H1 (cell line): ENCODE results near the gene ADM5. TPM values are rescaled to one million over a fixed set of nuclear protein-coding genes. Genes with fewer than 3 reads are reported as not detected.
A peak's percentile ranks its signal among the peaks of the same experiment; 100 is the strongest.

ENCODE experiments used
- ASH2L ChIP-seq: fragments of 200-600, 300-600 bp; sonication (generic); IDR thresholded peaks from one replicate; pipeline ENCODE4 v1.7.1; 2017; ENCODE audit warnings: low read length
- BCL11A ChIP-seq, 2 experiments: IDR thresholded peaks; one replicate each; pipeline ENCODE4 v1.6.1; 2011; ENCODE audit warnings: low read depth in 2 of 2, low read length in 2 of 2, mild to moderate bottlenecking in 2 of 2
- CBX8 ChIP-seq: fragments of 300-800, 300-1000 bp; sonication (generic); IDR thresholded peaks from 2 replicates; pipeline ENCODE4 v1.7.1; 2016; ENCODE audit warnings: low read depth, low read length, borderline replicate concordance
- CEBPB ChIP-seq: IDR thresholded peaks from 2 replicates; pipeline ENCODE4 v1.6.1; 2012; ENCODE audit warnings: low read depth, low read length
- EGR1 ChIP-seq: IDR thresholded peaks from 2 replicates; pipeline ENCODE4 v1.6.1; 2011; ENCODE audit warnings: low read depth, low read length, borderline replicate concordance
- EP300 ChIP-seq, 2 experiments: IDR thresholded peaks; 1 replicate in 1 of 2; 2 replicates in 1 of 2; pipeline ENCODE4 v1.6.1; 2011 to 2012; ENCODE audit warnings: low read depth in 2 of 2, low read length in 2 of 2, mild to moderate bottlenecking in 2 of 2, borderline replicate concordance in 1 of 2, inconsistent platforms in 1 of 2, moderate library complexity in 1 of 2
- EZH2 ChIP-seq: fragments of 200-600 bp; sonication (generic); IDR thresholded peaks from 2 replicates; pipeline ENCODE4 v1.7.1; 2012; ENCODE audit warnings: low read depth, mild to moderate bottlenecking, moderate library complexity, low read length, inconsistent platforms; ENCODE audit not compliant: severe bottlenecking
- HDAC6 ChIP-seq: IDR thresholded peaks from one replicate; pipeline ENCODE4 v1.7.1; 2012; ENCODE audit warnings: low read depth, mild to moderate bottlenecking, inconsistent platforms, low read length, moderate library complexity
- KDM1A ChIP-seq: fragments of 200-600, 300-600 bp; sonication (generic); IDR thresholded peaks from 2 replicates; pipeline ENCODE4 v1.7.1; 2016; ENCODE audit warnings: mild to moderate bottlenecking, low read length, borderline replicate concordance
- KDM4A ChIP-seq: IDR thresholded peaks from one replicate; pipeline ENCODE4 v1.7.1; 2012; ENCODE audit warnings: low read depth, mild to moderate bottlenecking, moderate library complexity, low read length, inconsistent platforms; ENCODE audit not compliant: severe bottlenecking
- MAFK ChIP-seq: IDR thresholded peaks from 2 replicates; pipeline ENCODE4 v1.6.1; 2012; ENCODE audit warnings: low read depth, mild to moderate bottlenecking, improper control_type of control experiment, low read length
- NANOG ChIP-seq: IDR thresholded peaks from 2 replicates; pipeline ENCODE4 v1.6.1; 2011; ENCODE audit warnings: low read length, low read depth, mild to moderate bottlenecking, inconsistent platforms; ENCODE audit not compliant: insufficient read depth, poor library complexity, severe bottlenecking
- POLR2A ChIP-seq, 2 experiments: IDR thresholded peaks; 1 replicate in 1 of 2; 2 replicates in 1 of 2; pipeline ENCODE4 v1.6.1; 2011; ENCODE audit warnings: low read depth in 2 of 2, low read length in 2 of 2, mild to moderate bottlenecking in 2 of 2; ENCODE audit errors: control extremely low read depth in 1 of 2
- POLR2AphosphoS5 ChIP-seq: IDR thresholded peaks from 2 replicates; pipeline ENCODE4 v1.6.1; 2011; ENCODE audit warnings: low read depth, low read length
- RNF2 ChIP-seq: fragments of 200-900, 300-1000 bp; sonication (generic); IDR thresholded peaks from 2 replicates; pipeline ENCODE4 v1.7.1; 2016; ENCODE audit warnings: borderline replicate concordance, low read depth, mild to moderate bottlenecking, antibody characterized with exemption, low read length; ENCODE audit not compliant: poor library complexity, severe bottlenecking; ENCODE audit errors: missing control alignments
- RXRA ChIP-seq: IDR thresholded peaks from 2 replicates; pipeline ENCODE4 v1.6.1; 2011; ENCODE audit warnings: low read depth, mild to moderate bottlenecking, low read length, moderate library complexity; ENCODE audit not compliant: insufficient read depth
- SRF ChIP-seq: IDR thresholded peaks from 2 replicates; pipeline ENCODE4 v1.6.1; 2011; ENCODE audit warnings: mild to moderate bottlenecking, low read depth, low read length, moderate library complexity
- SUZ12 ChIP-seq: fragments of 200-600 bp; sonication (generic); IDR thresholded peaks from 2 replicates; pipeline ENCODE4 v1.6.1; 2012; ENCODE audit warnings: mild to moderate bottlenecking, inconsistent platforms, low read length, moderate library complexity, mixed read lengths
- TCF12 ChIP-seq: IDR thresholded peaks from 2 replicates; pipeline ENCODE4 v1.6.1; 2011; ENCODE audit warnings: low read depth, mild to moderate bottlenecking, low read length
- TEAD4 ChIP-seq: IDR thresholded peaks from 2 replicates; pipeline ENCODE4 v1.6.1; 2012; ENCODE audit warnings: low read depth, low read length, inconsistent platforms, mixed read lengths
- polyA plus RNA-seq, 7 experiments: library from polyadenylated mRNA; depleted of rRNA in 3 of 7; stranded (reverse) in 5 of 7; unstranded in 2 of 7; fragments of >200 nt in 5 of 7; fragments of 200-250 nt in 2 of 7; gene quantifications; 1 replicate in 5 of 7; 2 replicates in 1 of 7; 4 replicates in 1 of 7; pipeline versions ENCODE4 v1.2.1 to v1.2.3, GENCODE V29; 2011 to 2013; ENCODE audit warnings: missing spikeins in 2 of 7, mixed read lengths in 2 of 7
- total RNA-seq: library from RNA; stranded (reverse); fragmentation: NEBNext Ultra II Directional; extraction: Animal tissue kit (Norgen Biotek cat#: 25700); gene quantifications from 2 replicates; pipeline ENCODE4 v1.2.1, GENCODE V29; 2021
- TF ChIP-seq, protein P1 (sequence below), 3 experiments: IDR thresholded peaks; 1 replicate in 2 of 3; 2 replicates in 1 of 3; pipeline versions ENCODE4 v1.5.1 to v1.6.1; 2011; ENCODE audit warnings: low read length in 3 of 3, mild to moderate bottlenecking in 3 of 3, inconsistent platforms in 2 of 3, low read depth in 1 of 3, moderate library complexity in 1 of 3; ENCODE audit not compliant: insufficient read depth in 1 of 3; ENCODE audit errors: control extremely low read depth in 1 of 3

Gene ADM5
- total and polyA plus RNA-seq, 2 of the 8 experiments (the other 6 are each of a cell fraction or from before 2014, with no cell fraction given): 2.5 to 2.6 TPM

DNA sequence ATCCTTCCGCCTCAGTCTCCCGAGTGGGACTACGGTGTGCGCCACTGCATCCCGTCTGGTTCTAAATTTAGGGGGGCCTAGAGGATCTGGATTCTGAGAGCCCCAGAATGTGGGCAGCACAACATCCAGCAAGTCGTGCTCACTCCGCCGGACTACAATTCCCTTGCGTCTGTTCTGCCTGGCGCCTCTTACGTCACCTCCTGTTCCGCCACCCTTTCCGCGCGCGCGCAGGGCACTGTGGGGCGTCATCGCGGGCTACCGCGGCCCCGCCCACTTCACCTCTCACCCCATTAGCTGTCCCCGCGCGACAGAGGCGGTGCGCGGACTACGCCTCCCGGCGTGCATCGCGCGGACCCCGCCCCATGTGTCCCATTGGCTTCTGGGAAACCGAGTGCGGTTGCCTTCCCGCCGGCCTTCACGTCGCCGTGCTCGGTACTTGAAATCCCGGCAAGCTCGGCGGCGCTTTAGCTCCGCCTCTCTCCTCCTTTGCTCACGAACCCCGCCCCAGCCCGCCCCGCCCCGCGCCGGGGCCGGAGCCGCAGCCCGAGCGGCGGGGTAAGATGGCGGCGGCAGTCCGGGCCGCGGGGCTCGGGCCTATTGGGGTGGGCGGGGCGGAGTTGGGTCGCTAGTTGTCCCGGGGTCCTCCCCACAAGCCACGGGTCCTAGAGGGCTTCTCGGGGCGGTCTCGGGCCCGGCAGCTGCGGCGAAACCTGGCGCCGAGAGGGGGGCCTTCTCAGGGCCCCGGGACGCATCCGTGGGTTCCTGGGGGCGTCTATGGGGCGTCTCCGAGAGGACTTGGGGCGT is 47.5 kb upstream of the ADM5 start, which contains the start of gene SCAF1 (continued):
- TF ChIP-seq KDM4A (no peak), POLR2A (IDR thresholded peaks at IDR 0.05; ENCODE audit: control extremely low read depth in 1 of 2, low read depth in 2 of 2, low read length in 2 of 2) (peak in 1 of 2 experiments; percentile 50; a peak in 1 of 3 replicates), TEAD4 (peak; percentile 50; the same call in 1 of the 2 replicates), TCF12 (no peak), SUZ12 (peak; percentile 65; the same call in 1 of the 2 replicates), MAFK (no peak), RNF2 (no peak), BCL11A (IDR thresholded peaks at IDR 0.05; ENCODE audit: low read depth in 2 of 2, low read length in 2 of 2) (no peak), RXRA (no peak), CEBPB (peak; percentile 72), KDM1A (no peak), NANOG (peak; percentile 1), CBX8 (no peak), ASH2L (peak; percentile 36), SRF (peak; percentile 25; the same call in 1 of the 2 replicates), HDAC6 (no peak), EZH2 (no peak), EGR1 (no peak), EP300 (IDR thresholded peaks at IDR 0.05; ENCODE audit: borderline replicate concordance in 1 of 2, low read depth in 2 of 2, low read length in 2 of 2) (peak; percentile 22 to 76; a peak in 2 of 3 replicates), POLR2AphosphoS5 (peak; percentile 74)
- TF ChIP-seq, protein P1, sequence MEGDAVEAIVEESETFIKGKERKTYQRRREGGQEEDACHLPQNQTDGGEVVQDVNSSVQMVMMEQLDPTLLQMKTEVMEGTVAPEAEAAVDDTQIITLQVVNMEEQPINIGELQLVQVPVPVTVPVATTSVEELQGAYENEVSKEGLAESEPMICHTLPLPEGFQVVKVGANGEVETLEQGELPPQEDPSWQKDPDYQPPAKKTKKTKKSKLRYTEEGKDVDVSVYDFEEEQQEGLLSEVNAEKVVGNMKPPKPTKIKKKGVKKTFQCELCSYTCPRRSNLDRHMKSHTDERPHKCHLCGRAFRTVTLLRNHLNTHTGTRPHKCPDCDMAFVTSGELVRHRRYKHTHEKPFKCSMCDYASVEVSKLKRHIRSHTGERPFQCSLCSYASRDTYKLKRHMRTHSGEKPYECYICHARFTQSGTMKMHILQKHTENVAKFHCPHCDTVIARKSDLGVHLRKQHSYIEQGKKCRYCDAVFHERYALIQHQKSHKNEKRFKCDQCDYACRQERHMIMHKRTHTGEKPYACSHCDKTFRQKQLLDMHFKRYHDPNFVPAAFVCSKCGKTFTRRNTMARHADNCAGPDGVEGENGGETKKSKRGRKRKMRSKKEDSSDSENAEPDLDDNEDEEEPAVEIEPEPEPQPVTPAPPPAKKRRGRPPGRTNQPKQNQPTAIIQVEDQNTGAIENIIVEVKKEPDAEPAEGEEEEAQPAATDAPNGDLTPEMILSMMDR (IDR thresholded peaks at IDR 0.05; ENCODE audit: control extremely low read depth in 1 of 3, insufficient read depth in 1 of 3, low read depth in 1 of 3, low read length in 3 of 3): no peak
